IPS DF 19.7 (cell line): Measurements from ENCODE around the gene MLLT11.
"Not testable (repeated sequence)": the region's sequence is repeated elsewhere in the genome, so short reads cannot be mapped to it uniquely, and the experiment has no call there.

Experiments used
- DNase-seq: peaks from one replicate; pipeline ENCODE4 v3.0.0-alpha.2; 2013; ENCODE audit warnings: low read depth, low spot score

MLLT11 gene

GRCh38 chr1:151056149-151056548 is 4.0 kb upstream of the MLLT11 start:
- DNase-seq = no peak

GRCh38 chr1:151058692-151059091 is 1.5 kb upstream of the MLLT11 start:
- DNase-seq = no peak

GRCh38 chr1:151059109-151060006 is 839 bp upstream of the MLLT11 start, which contains the start of gene CDC42SE1:
CDC42SE1 (minus strand) TSS chr1:151059622; CDS start chr1:151055730, 3,892 bp downstream.
- DNase-seq = peak; percentile 47

- no peak for DNase-seq
Observed at GRCh38 chr1:151060657-151061421, 642 bp downstream of the MLLT11 start.

GRCh38 chr1:151061704-151062103 is 1.5 kb downstream of the MLLT11 start:
- DNase-seq = no peak

GRCh38 chr1:151062741-151063371 is 2.7 kb downstream of the MLLT11 start:
- no peak for DNase-seq

DNA sequence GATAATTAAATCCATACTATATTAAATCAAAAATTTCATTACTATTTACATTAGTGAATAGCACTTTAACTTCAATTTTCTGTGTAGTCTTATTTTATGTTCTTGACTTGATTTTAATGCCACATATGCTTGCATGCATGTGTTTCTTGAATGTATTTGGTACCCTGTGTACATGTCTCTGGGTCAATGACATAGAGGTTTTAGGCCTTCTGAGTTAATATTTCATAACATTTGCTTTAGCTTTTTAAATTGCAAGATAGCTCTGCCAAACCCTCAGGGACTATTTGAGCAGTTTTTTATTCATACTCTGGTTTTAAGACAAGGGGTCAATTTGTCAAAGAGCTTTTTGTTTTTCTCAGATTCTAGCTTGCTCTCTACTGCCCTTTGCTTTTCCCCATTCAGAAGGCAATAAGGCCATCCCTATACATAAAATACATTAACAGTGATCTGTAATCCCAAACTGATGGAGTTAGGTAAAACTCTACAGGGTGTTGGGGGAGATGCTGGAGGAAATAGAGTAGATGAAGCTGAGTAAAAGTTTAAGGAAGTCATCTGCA is 5.0 kb downstream of the MLLT11 start:
- DNase-seq = no peak

- no peak for DNase-seq
Observed at GRCh38 chr1:151067185-151067584, 7.0 kb downstream of the MLLT11 start.

- no peak for DNase-seq
Observed at GRCh38 chr1:151069103-151069486, 8.9 kb downstream of the MLLT11 start.

GRCh38 chr1:151070474-151071276 is 10.5 kb downstream of the MLLT11 start, which contains the start of gene GABPB2:
GABPB2 (plus strand) TSS chr1:151070761; CDS start chr1:151088190, 17,429 bp downstream.
- peak; percentile 88 for DNase-seq

GRCh38 chr1:151072224-151072623 is 12.0 kb downstream of the MLLT11 start:
- DNase-seq = no peak

GRCh38 chr1:151085953-151086559 is 25.9 kb downstream of the MLLT11 start:
- DNase-seq = no peak

DNA sequence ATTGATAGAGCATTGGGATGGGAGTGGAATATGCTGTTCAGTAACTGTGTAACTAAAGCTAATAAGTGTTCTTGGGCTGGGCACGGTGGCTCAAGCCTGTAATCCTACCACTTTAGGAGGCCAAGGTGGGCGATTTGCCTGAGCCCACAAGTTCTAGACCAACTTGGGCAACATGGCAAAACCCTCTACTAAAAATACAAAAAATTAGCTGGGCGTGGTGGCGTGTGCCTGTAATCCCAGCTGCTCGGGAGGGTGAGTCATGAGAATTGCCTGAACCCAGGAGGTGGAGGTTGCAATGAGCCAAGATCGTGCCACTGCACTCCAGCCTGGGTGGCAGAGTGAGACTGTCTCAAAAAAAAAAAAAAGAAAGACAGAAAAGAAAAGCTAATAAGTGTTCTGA is 37.2 kb downstream of the MLLT11 start:
- not testable (repeated sequence) for DNase-seq

DNA sequence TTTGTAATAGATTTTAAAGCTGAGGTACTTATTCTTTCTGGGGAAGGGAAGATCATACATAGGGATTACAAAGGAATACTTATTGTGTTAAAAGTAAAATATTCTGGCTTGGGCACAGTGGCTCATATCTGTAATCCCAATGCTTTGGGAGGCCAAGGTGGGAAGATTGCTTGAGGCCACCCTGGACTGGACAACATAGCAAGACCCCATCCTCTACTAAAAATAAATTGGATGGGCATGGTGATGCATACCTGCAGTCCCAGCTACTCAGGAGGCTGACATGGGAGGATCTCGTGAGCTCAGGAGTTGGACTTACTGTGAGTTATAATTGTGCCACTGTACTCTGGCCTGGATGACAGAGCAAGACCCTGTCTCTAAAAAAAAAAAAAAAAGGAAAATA is 37.9 kb downstream of the MLLT11 start:
- DNase-seq = no peak

DNA sequence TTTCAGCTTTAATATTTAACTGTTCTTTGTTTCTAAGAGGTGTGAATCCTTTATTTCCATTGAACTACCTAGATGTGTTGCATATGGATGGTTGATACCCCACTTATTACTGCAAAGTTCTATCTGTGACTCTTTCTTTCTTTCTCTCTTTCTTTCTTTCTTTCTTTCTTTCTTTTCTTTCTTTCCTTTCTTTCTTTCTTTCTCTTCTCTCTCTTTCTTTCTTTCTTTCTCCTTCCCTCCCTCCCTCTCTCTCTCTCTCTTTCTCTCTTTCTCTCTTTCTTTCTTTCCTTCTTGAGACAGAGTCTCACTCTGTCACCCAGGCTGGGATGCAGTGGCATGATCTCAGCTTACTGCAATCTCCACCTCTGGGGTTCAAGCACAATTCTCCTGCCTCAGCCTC is 44.4 kb downstream of the MLLT11 start:
- no peak for DNase-seq

GRCh38 chr1:151106894-151107293 is 46.7 kb downstream of the MLLT11 start:
- DNase-seq = no peak

- no peak for DNase-seq
Observed at GRCh38 chr1:151108331-151108730, 48.1 kb downstream of the MLLT11 start.

- no peak for DNase-seq
Observed at GRCh38 chr1:151113877-151114276, 53.7 kb downstream of the MLLT11 start.
